GM12878 (cell line): Measurements from ENCODE around the gene PFKP.

Source experiments
- CEBPB ChIP-seq, 2 experiments: fragments of 150-350 bp in 1 of 2; IDR thresholded peaks; 2 replicates each; pipeline ENCODE4 v1.6.1; 2012 to 2014; ENCODE audit warnings: low read depth in 2 of 2, low read length in 2 of 2, borderline replicate concordance in 1 of 2, inconsistent platforms in 1 of 2
- CTCF ChIP-seq, 3 experiments: IDR thresholded peaks in 2 of 3; conservative IDR thresholded peaks in 1 of 3; 2 replicates each; pipeline ENCODE4 v1.5.1; 2011; ENCODE audit warnings: low read depth in 3 of 3, low read length in 3 of 3, mild to moderate bottlenecking in 3 of 3, control low read depth in 2 of 3, moderate library complexity in 2 of 3, inconsistent platforms in 1 of 3, mixed read lengths in 1 of 3; ENCODE audit not compliant: control insufficient read depth in 2 of 3, insufficient read depth in 1 of 3; ENCODE audit errors: extremely low read depth in 1 of 3
- EZH2 ChIP-seq: IDR thresholded peaks from 2 replicates; pipeline ENCODE4 v1.6.1; 2012; ENCODE audit warnings: low read depth, mild to moderate bottlenecking, control low read depth, inconsistent platforms, low read length, borderline replicate concordance; ENCODE audit not compliant: control insufficient read depth
- JUNB ChIP-seq: IDR thresholded peaks from 2 replicates; pipeline ENCODE4 v1.6.1; 2016; ENCODE audit warnings: antibody characterized with exemption, mild to moderate bottlenecking
- POLR2A ChIP-seq: IDR thresholded peaks from 2 replicates; pipeline ENCODE4 v1.6.1; 2011; ENCODE audit warnings: low read depth, mild to moderate bottlenecking, low read length
- RAD21 ChIP-seq: IDR thresholded peaks from 2 replicates; pipeline ENCODE4 v1.6.1; 2011; ENCODE audit warnings: mild to moderate bottlenecking, low read depth, low read length, moderate library complexity; ENCODE audit not compliant: insufficient read depth
- ZNF24 ChIP-seq: fragments of 450-650 bp; IDR thresholded peaks from 2 replicates; pipeline ENCODE4 v1.6.1; 2017; ENCODE audit warnings: antibody characterized with exemption, mild to moderate bottlenecking

- TF ChIP-seq POLR2A (no peak), RAD21 (no peak), JUNB (no peak), CTCF (IDR thresholded peaks at IDR 0.05 in 2 of 3, conservative IDR thresholded peaks at IDR 0.05 in 1 of 3; ENCODE audit: control insufficient read depth in 2 of 3, extremely low read depth in 1 of 3, insufficient read depth in 1 of 3, low read depth in 3 of 3, low read length in 3 of 3) (no peak), CEBPB (IDR thresholded peaks at IDR 0.05; ENCODE audit: borderline replicate concordance in 1 of 2, low read depth in 2 of 2, low read length in 2 of 2) (no peak), EZH2 (no peak), ZNF24 (no peak)
These were observed 35.5 kb downstream of the PFKP start for GRCh38 chr10:3102720-3103427.
